ENCODE measurements around the gene MRPS34. TPM values are rescaled to one million over a fixed set of nuclear protein-coding genes. Genes with fewer than 3 reads are reported as not detected.
A peak's percentile ranks its signal among the peaks of the same experiment; 100 is the strongest.

MRPS34 gene
- total RNA-seq, result 10 to 100 TPM; 40.1 to 90.7 TPM
- 100 to 1,000 TPM; 110 TPM for polyA plus RNA-seq
- long read RNA-seq, donor 1, transcript MRPS34-202 (3 exons, 1,024 nt), result major isoform, 43 of 49 reads
- long read RNA-seq, donor 1, partial matches to known transcripts, result 0 of 49 reads
- long read RNA-seq, donor 1, other reads (novel, unspliced or antisense), result 0 of 49 reads
- long read RNA-seq, donor 2, transcript MRPS34-202 (3 exons, 1,024 nt), result major isoform, 16 of 17 reads
- long read RNA-seq, donor 2, partial matches to known transcripts, result 0 of 17 reads
- long read RNA-seq, donor 2, other reads (novel, unspliced or antisense), result 0 of 17 reads
- long read RNA-seq, donor 3, transcript MRPS34-202 (3 exons, 1,024 nt), result major isoform, 26 of 31 reads
- long read RNA-seq, donor 3, partial matches to known transcripts, result 0 of 31 reads
- long read RNA-seq, donor 3, other reads (novel, unspliced or antisense), result 0 of 31 reads
- long read RNA-seq, donor 4, transcript MRPS34-202 (3 exons, 1,024 nt), result major isoform, 27 of 46 reads
- long read RNA-seq, donor 4, partial matches to known transcripts, result 14 of 46 reads
- long read RNA-seq, donor 4, other reads (novel, unspliced or antisense), result 0 of 46 reads
- long read RNA-seq, donor 5, transcript MRPS34-203 (2 exons, 713 nt), result minor isoform, 6 of 56 reads
- long read RNA-seq, donor 5, transcript MRPS34-202 (3 exons, 1,024 nt), result major isoform, 48 of 56 reads
- long read RNA-seq, donor 5, partial matches to known transcripts, result 0 of 56 reads
- long read RNA-seq, donor 5, other reads (novel, unspliced or antisense), result 0 of 56 reads

DNA sequence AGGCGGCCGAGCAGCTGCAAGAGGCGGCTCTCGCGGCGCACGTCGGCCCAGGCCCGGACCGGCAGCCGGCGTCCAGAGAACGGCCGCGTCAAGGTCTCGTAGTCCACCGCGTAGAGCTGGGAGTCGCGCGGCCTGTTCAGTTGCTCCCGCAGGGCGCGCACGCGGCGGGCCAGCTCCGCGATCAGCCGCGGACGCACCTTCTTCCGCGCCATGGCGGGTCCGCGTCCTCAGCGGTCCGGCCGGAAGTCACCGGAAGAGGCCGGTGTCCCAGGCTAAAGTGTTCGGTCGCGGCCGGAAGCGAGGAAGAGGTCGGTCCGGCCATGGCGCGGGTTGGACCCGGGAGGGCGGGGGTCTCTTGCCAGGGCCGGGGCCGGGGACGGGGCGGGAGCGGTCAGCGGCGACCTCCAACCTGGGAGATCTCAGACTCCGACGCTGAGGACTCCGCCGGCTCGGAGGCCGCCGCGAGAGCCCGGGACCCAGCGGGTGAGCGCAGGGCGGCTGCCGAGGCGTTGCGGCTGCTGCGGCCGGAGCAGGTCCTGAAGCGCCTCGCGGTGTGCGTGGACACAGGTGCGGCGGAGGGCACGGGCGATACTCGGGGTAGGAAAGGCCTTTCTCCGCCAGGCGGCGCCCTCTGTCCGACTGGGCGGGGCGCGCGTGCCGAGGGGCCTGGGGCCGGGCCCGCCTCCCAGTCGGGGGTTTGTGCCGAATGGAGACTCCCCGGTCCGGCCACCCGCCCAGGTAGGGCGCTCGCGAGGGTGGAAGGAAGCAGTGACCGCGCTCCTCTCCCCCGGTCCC is at the start of gene MRPS34:
MRPS34 (minus strand) TSS at position 227 of the 795 bp plus-strand sequence; CDS start at position 212, 15 bp downstream.
- Histone ChIP-seq H3K9ac (ENCODE audit: insufficient read depth in 1 of 2, low read length in 2 of 2) (peak within 1 kb of the TSS; percentile 11 to 28), H3K36me3 (ENCODE audit: control insufficient read depth in 4 of 4, insufficient read depth in 4 of 4, low read length in 4 of 4) (peaks cover 4 to 41% (median 6%) of the 10 kb centered on the region in 4 donors), H3K27me3 (ENCODE audit: control insufficient read depth in 3 of 3, insufficient read depth in 3 of 3, low read length in 2 of 3) (no peaks in the 10 kb centered on the region), H3K4me1 (ENCODE audit: control insufficient read depth in 5 of 5, insufficient read depth in 5 of 5, low read length in 5 of 5) (peaks cover 0 to 28% (median 0%) of the 10 kb centered on the region in 5 donors), H3K4me3 (peak within 1 kb of the TSS; percentile 95), H3K9me3 (ENCODE audit: control insufficient read depth in 4 of 4, insufficient read depth in 3 of 4, low read length in 3 of 4) (no peaks in the 10 kb centered on the region), H3K27ac (ENCODE audit: low read depth in 1 of 2, low read length in 1 of 2) (peak within 1 kb of the TSS; percentile 90 to 94)
- WGBS, 2 donors, result 0 to 1% methylated on average over 62 to 108 of the region's 108 CpGs
- DNase-seq (peak; percentile 83 to 91 (median 87)), ATAC-seq (ENCODE audit: insufficient read depth, low FRiP score) (peak; percentile 85)
- TF ChIP-seq, protein P1, sequence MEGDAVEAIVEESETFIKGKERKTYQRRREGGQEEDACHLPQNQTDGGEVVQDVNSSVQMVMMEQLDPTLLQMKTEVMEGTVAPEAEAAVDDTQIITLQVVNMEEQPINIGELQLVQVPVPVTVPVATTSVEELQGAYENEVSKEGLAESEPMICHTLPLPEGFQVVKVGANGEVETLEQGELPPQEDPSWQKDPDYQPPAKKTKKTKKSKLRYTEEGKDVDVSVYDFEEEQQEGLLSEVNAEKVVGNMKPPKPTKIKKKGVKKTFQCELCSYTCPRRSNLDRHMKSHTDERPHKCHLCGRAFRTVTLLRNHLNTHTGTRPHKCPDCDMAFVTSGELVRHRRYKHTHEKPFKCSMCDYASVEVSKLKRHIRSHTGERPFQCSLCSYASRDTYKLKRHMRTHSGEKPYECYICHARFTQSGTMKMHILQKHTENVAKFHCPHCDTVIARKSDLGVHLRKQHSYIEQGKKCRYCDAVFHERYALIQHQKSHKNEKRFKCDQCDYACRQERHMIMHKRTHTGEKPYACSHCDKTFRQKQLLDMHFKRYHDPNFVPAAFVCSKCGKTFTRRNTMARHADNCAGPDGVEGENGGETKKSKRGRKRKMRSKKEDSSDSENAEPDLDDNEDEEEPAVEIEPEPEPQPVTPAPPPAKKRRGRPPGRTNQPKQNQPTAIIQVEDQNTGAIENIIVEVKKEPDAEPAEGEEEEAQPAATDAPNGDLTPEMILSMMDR (IDR thresholded peaks at IDR 0.05; ENCODE audit: control extremely low read depth, extremely low read depth), result peak; percentile 47

DNA sequence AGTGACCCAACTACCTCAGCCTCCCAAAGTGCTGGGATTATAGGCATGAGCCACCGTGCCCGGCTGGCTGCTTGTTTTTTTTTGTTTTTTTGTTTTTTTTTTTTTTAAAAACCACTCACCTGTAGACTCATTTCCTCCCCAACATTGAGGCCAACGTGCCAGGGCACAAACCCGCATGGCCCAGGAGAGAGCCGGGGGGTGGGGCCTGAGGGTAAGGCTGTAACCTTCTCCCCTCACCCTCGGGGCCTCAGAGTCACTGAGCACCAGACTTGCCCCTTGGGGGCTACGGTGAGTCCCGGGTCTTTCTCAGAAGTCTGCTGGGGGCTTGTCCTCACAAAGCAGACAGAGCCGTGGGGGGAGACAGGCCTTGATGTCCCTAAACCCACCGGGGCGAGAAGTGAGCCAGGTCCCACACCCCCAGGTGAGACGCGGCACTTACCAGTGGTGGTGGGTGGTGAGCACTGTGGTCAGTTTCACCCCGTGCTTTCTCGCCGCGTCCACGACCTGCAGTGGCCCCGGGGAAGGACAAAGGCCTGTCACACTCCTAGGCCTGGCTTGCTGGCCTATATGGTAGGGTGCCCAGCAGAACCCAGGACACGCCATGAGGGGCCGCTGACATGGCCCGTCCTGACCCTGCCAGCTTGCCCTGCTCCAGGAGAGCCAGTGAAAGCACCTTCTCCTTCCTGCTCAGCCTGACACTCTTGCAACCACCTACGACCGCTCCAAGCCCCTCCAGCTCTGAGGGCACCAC is 49.1 kb upstream of the MRPS34 start:
- Histone ChIP-seq H3K9ac (ENCODE audit: insufficient read depth in 1 of 2, low read length in 2 of 2) (no peak overlapping the region), H3K27me3 (ENCODE audit: control insufficient read depth in 3 of 3, insufficient read depth in 3 of 3, low read length in 2 of 3) (no peaks in the 10 kb centered on the region), H3K4me1 (ENCODE audit: control insufficient read depth in 5 of 5, insufficient read depth in 5 of 5, low read length in 5 of 5) (peaks cover 0 to 11% (median 5%) of the 10 kb centered on the region in 5 donors), H3K4me3 (no peak overlapping the region), H3K9me3 (ENCODE audit: control insufficient read depth in 4 of 4, insufficient read depth in 3 of 4, low read length in 3 of 4) (no peaks in the 10 kb centered on the region), H3K36me3 (ENCODE audit: control insufficient read depth in 4 of 4, insufficient read depth in 4 of 4, low read length in 4 of 4) (peaks cover 0 to 44% (median 7%) of the 10 kb centered on the region in 4 donors), H3K27ac (ENCODE audit: low read depth in 1 of 2, low read length in 1 of 2) (no peak overlapping the region)
- no peak for DNase-seq
- TF ChIP-seq, protein P1 (IDR thresholded peaks at IDR 0.05; ENCODE audit: control extremely low read depth, extremely low read depth), result no peak
- 92 to 98% methylated on average over 24 of the region's 24 CpGs for WGBS, 2 donors
- no peak for ATAC-seq (ENCODE audit: insufficient read depth, low FRiP score)

DNA sequence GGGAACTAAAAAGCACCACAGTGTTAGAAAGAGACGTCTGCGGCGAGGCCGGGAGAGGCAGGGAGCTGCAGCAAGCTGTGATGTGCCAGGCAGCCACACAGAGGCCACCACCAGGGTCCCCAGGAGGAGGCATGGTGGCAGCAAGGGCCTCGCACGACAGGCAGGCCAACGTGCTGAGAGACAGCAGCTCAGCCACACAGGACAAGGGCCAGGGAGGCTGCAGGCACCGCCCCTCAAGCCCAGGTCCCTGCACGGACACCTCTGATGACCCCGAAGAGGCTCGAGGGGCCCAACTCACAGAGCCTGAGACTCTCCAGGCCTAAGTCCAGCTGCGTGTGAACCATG is 48.0 kb upstream of the MRPS34 start:
- TF ChIP-seq, protein P1 (IDR thresholded peaks at IDR 0.05; ENCODE audit: control extremely low read depth, extremely low read depth), result no peak
- DNase-seq (no peak), ATAC-seq (ENCODE audit: insufficient read depth, low FRiP score) (no peak)
- Histone ChIP-seq H3K4me1 (ENCODE audit: control insufficient read depth in 5 of 5, insufficient read depth in 5 of 5, low read length in 5 of 5) (peaks cover 0 to 8% (median 5%) of the 10 kb centered on the region in 5 donors), H3K4me3 (no peak overlapping the region), H3K9me3 (ENCODE audit: control insufficient read depth in 4 of 4, insufficient read depth in 3 of 4, low read length in 3 of 4) (no peaks in the 10 kb centered on the region), H3K27me3 (ENCODE audit: control insufficient read depth in 3 of 3, insufficient read depth in 3 of 3, low read length in 2 of 3) (no peaks in the 10 kb centered on the region), H3K36me3 (ENCODE audit: control insufficient read depth in 4 of 4, insufficient read depth in 4 of 4, low read length in 4 of 4) (peaks cover 0 to 53% (median 7%) of the 10 kb centered on the region in 4 donors), H3K9ac (ENCODE audit: insufficient read depth in 1 of 2, low read length in 2 of 2) (no peak overlapping the region), H3K27ac (ENCODE audit: low read depth in 1 of 2, low read length in 1 of 2) (no peak overlapping the region)
- WGBS, 2 donors, result 95 to 96% methylated on average over 12 of the region's 12 CpGs

Data from lung (tissue), 16 donors.